ENCODE data around the gene LMNB1. TPM values are rescaled to one million over a fixed set of nuclear protein-coding genes. Genes with fewer than 3 reads are reported as not detected.
"Not testable (repeated sequence)": the region's sequence is repeated elsewhere in the genome, so short reads cannot be mapped to it uniquely, and the experiment has no call there.

Gene LMNB1
- polyA plus RNA-seq, 1 donor, result 48.9 TPM

DNA sequence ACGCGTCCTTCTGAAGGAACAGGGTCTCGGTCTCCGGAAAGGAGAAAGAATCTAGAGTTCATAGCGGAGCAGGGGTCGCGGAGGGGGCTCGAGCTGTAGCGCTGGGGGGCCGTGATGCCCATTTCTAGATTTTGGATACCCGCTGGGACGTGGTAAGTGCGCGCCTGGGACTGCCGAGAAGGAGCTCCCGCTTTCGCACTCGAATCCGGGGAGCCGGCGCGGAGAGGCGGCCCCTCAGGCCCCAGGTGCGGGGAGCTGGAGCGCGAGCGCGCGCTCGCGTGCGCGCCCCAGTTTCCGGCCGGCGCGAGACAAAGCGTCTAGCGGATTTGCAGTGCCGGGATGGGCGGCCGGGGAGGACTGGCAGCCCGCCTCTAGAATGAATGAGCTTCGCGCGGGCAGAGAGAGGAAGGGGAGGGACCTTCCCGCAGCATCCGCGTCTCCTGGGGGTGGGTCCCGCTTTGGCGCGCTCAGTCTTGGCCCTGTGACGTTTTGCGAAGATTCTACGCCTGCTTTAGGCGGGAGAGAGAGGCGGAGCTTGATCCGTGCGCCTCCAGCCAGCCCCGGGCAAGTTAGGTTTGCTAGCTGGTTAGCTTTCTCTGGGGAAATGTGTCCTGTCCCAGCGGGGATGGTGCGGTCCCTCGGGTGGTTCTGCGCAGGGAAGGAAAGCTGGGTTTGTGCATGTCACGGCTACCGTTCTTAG is 1.2 kb downstream of the LMNB1 start:
- H3K9me3 ChIP-seq (ENCODE audit: control insufficient read depth, low read depth, low read length), result no peaks in the 10 kb centered on the region
- no peaks in the 10 kb centered on the region for H3K4me1 ChIP-seq (ENCODE audit: control insufficient read depth, insufficient read depth, low read length)
- peak overlapping the region; percentile 98 for H3K27ac ChIP-seq (ENCODE audit: low read length)
- WGBS (ENCODE audit: insufficient coverage, low lambda C conversion rate), result no CpG with 5 or more reads among the region's 66 CpGs
- peak overlapping the region; percentile 98 for H3K4me3 ChIP-seq (ENCODE audit: low read length)
- no peaks in the 10 kb centered on the region for H3K36me3 ChIP-seq (ENCODE audit: control insufficient read depth, insufficient read depth, low read length)
- peak; percentile 90 to 92 for DNase-seq
- H3K27me3 ChIP-seq (ENCODE audit: control insufficient read depth, insufficient read depth, low read length), result no peaks in the 10 kb centered on the region

DNA sequence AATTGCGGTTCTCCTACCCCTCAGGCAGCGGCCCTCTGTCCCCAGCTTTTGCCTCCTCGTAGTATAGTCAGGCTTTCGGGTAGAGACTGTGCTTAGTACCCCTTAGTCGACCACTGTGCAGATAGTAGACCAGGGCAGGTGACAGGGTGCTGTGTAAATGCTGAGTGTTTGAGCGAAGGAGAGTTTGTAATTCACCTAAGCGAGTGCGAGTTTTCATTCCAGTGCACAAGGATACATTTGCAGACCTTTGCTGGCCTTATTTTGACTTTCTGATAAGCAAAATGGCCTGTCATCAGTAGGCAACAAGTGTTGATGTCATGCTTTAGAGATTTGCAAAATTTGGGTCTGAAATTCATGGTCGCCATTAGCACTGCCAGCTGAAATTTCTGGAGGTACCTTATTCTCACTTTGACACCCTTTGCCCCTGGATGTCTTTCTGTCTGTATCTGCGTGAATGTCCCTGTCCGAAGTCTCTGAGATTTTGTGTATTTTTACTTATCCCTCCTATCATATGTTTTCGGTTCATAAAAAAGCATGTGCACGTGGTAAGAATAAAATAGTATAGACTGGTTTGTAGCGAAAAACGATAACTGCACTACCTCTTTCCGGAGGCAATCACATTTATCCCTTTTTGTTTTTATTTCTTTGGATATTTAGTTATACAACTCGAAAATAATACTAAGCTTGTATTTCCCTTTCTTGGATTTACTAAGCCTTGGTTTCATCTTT is 1.9 kb downstream of the LMNB1 start:
- 20% methylated on average over 6 of the region's 17 CpGs for WGBS (ENCODE audit: insufficient coverage, low lambda C conversion rate)
- no peaks in the 10 kb centered on the region for H3K4me1 ChIP-seq (ENCODE audit: control insufficient read depth, insufficient read depth, low read length)
- H3K9me3 ChIP-seq (ENCODE audit: control insufficient read depth, low read depth, low read length), result no peaks in the 10 kb centered on the region
- no peaks in the 10 kb centered on the region for H3K27me3 ChIP-seq (ENCODE audit: control insufficient read depth, insufficient read depth, low read length)
- no peaks in the 10 kb centered on the region for H3K36me3 ChIP-seq (ENCODE audit: control insufficient read depth, insufficient read depth, low read length)
- DNase-seq, result no peak
- H3K27ac ChIP-seq (ENCODE audit: low read length), result peak overlapping the region; percentile 98
- H3K4me3 ChIP-seq (ENCODE audit: low read length), result peak overlapping the region; percentile 98

GRCh38 chr5:126780165-126780827 is 3.4 kb downstream of the LMNB1 start:
- H3K36me3 ChIP-seq (ENCODE audit: control insufficient read depth, insufficient read depth, low read length), result no peaks in the 10 kb centered on the region
- H3K9me3 ChIP-seq (ENCODE audit: control insufficient read depth, low read depth, low read length), result no peaks in the 10 kb centered on the region
- no peaks in the 10 kb centered on the region for H3K27me3 ChIP-seq (ENCODE audit: control insufficient read depth, insufficient read depth, low read length)
- no peaks in the 10 kb centered on the region for H3K4me1 ChIP-seq (ENCODE audit: control insufficient read depth, insufficient read depth, low read length)
- WGBS (ENCODE audit: insufficient coverage, low lambda C conversion rate), result 6% methylated on average over 3 of the region's 7 CpGs
- peak; percentile 36 to 54 for DNase-seq
- H3K27ac ChIP-seq (ENCODE audit: low read length), result no peak overlapping the region
- H3K4me3 ChIP-seq (ENCODE audit: low read length), result no peak overlapping the region

GRCh38 chr5:126788409-126788808 is 11.5 kb downstream of the LMNB1 start:
- not testable (repeated sequence) for DNase-seq; H3K9me3 ChIP-seq (ENCODE audit: control insufficient read depth, low read depth, low read length); H3K4me3 ChIP-seq (ENCODE audit: low read length); H3K36me3 ChIP-seq (ENCODE audit: control insufficient read depth, insufficient read depth, low read length); H3K27me3 ChIP-seq (ENCODE audit: control insufficient read depth, insufficient read depth, low read length); H3K4me1 ChIP-seq (ENCODE audit: control insufficient read depth, insufficient read depth, low read length); H3K27ac ChIP-seq (ENCODE audit: low read length)
- no CpG with 5 or more reads among the region's 7 CpGs for WGBS (ENCODE audit: insufficient coverage, low lambda C conversion rate)

- H3K27me3 ChIP-seq (ENCODE audit: control insufficient read depth, insufficient read depth, low read length), result no peaks in the 10 kb centered on the region
- no peak overlapping the region for H3K4me3 ChIP-seq (ENCODE audit: low read length)
- H3K27ac ChIP-seq (ENCODE audit: low read length), result no peak overlapping the region
- H3K9me3 ChIP-seq (ENCODE audit: control insufficient read depth, low read depth, low read length), result no peaks in the 10 kb centered on the region
- no peak for DNase-seq
- no peaks in the 10 kb centered on the region for H3K4me1 ChIP-seq (ENCODE audit: control insufficient read depth, insufficient read depth, low read length)
- H3K36me3 ChIP-seq (ENCODE audit: control insufficient read depth, insufficient read depth, low read length), result no peaks in the 10 kb centered on the region
- WGBS (ENCODE audit: insufficient coverage, low lambda C conversion rate), result 70% methylated on average over 2 of the region's 3 CpGs
Observed at GRCh38 chr5:126793097-126793496, 16.2 kb downstream of the LMNB1 start.

- not testable (repeated sequence) for H3K27ac ChIP-seq (ENCODE audit: low read length); H3K9me3 ChIP-seq (ENCODE audit: control insufficient read depth, low read depth, low read length)
- WGBS (ENCODE audit: insufficient coverage, low lambda C conversion rate), result 100% methylated on average over 3 of the region's 9 CpGs
Observed at GRCh38 chr5:126793648-126794047, 16.7 kb downstream of the LMNB1 start.

GRCh38 chr5:126794157-126794828 is 17.4 kb downstream of the LMNB1 start:
- Histone ChIP-seq H3K27me3 (ENCODE audit: control insufficient read depth, insufficient read depth, low read length) (no peaks in the 10 kb centered on the region), H3K9me3 (ENCODE audit: control insufficient read depth, low read depth, low read length) (no peaks in the 10 kb centered on the region), H3K27ac (ENCODE audit: low read length) (no peak overlapping the region), H3K36me3 (ENCODE audit: control insufficient read depth, insufficient read depth, low read length) (no peaks in the 10 kb centered on the region), H3K4me1 (ENCODE audit: control insufficient read depth, insufficient read depth, low read length) (no peaks in the 10 kb centered on the region), H3K4me3 (ENCODE audit: low read length) (no peak overlapping the region)
- WGBS (ENCODE audit: insufficient coverage, low lambda C conversion rate), result no CpG with 5 or more reads among the region's 6 CpGs
- no peak for DNase-seq

More at GRCh38 chr5:126793648-126794047, 16.7 kb downstream of the LMNB1 start:
- H3K27me3 ChIP-seq (ENCODE audit: control insufficient read depth, insufficient read depth, low read length); H3K36me3 ChIP-seq (ENCODE audit: control insufficient read depth, insufficient read depth, low read length); DNase-seq; H3K4me3 ChIP-seq (ENCODE audit: low read length); H3K4me1 ChIP-seq (ENCODE audit: control insufficient read depth, insufficient read depth, low read length): not testable (repeated sequence)

GRCh38 chr5:126799780-126800179 is 22.8 kb downstream of the LMNB1 start:
- Histone ChIP-seq H3K4me3 (ENCODE audit: low read length) (no peak overlapping the region), H3K27ac (ENCODE audit: low read length) (no peak overlapping the region), H3K9me3 (ENCODE audit: control insufficient read depth, low read depth, low read length) (no peaks in the 10 kb centered on the region), H3K27me3 (ENCODE audit: control insufficient read depth, insufficient read depth, low read length) (no peaks in the 10 kb centered on the region), H3K36me3 (ENCODE audit: control insufficient read depth, insufficient read depth, low read length) (peaks cover 2% of the 10 kb centered on the region), H3K4me1 (ENCODE audit: control insufficient read depth, insufficient read depth, low read length) (no peaks in the 10 kb centered on the region)
- no peak for DNase-seq
- no CpG with 5 or more reads among the region's 1 CpG for WGBS (ENCODE audit: insufficient coverage, low lambda C conversion rate)

DNA sequence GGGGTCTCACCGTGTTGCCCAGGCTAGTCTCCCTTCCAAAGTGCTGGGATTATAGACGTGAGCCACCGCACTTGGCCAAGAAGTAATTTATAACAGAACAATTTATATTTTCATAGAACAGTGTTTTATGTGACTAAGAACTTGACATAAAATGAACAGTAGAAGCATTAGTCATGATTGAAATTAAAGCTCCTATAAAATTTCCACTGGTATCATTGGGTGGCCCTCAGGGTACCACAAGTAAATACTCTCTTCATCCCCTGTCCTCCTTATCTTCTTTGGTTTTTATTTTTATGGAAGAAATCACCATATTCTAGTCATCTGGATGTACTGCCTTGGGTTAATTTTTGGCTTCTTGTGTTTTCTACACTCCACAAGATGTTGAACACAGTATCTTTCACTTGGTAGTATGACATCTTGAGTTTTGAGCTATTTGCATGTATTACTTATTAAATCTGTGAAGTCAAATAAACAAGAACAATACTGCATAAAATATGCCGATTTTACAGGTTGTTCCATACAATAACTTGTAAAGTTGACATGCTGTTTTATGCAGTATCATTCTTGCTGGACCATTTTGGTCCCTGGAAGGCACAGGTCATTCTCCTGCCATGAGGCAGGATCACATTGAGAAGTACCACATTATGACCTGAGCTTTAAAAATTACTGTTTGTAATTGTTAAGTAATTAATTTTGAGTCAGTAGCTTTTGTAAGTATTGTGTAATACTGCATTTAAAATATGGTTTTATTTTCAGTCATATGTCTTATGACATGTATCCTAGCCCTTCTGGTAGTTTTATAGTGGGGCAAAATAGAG is 24.4 kb downstream of the LMNB1 start:
- WGBS (ENCODE audit: insufficient coverage, low lambda C conversion rate), result no CpG with 5 or more reads among the region's 4 CpGs
- no peaks in the 10 kb centered on the region for H3K4me1 ChIP-seq (ENCODE audit: control insufficient read depth, insufficient read depth, low read length)
- H3K9me3 ChIP-seq (ENCODE audit: control insufficient read depth, low read depth, low read length), result no peaks in the 10 kb centered on the region
- H3K36me3 ChIP-seq (ENCODE audit: control insufficient read depth, insufficient read depth, low read length), result peaks cover 13% of the 10 kb centered on the region
- no peak overlapping the region for H3K27ac ChIP-seq (ENCODE audit: low read length)
- no peaks in the 10 kb centered on the region for H3K27me3 ChIP-seq (ENCODE audit: control insufficient read depth, insufficient read depth, low read length)
- no peak overlapping the region for H3K4me3 ChIP-seq (ENCODE audit: low read length)
- no peak for DNase-seq

DNA sequence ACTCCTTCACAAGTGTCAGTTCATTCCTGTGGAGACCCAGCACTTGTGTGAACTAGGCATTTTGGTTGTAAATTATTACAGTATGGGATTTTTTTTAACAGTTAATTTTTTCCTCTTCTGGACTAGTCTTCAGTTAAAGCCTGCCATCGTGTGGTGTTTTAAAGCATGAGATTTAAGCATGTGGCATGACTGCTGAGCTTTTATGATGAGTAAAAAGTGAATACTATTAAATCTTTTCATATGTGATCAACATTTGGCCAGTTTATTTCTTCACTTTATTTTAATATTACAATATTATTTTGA is 25.0 kb downstream of the LMNB1 start:
- Histone ChIP-seq H3K4me3 (ENCODE audit: low read length) (no peak overlapping the region), H3K4me1 (ENCODE audit: control insufficient read depth, insufficient read depth, low read length) (no peaks in the 10 kb centered on the region), H3K36me3 (ENCODE audit: control insufficient read depth, insufficient read depth, low read length) (peaks cover 14% of the 10 kb centered on the region), H3K27ac (ENCODE audit: low read length) (no peak overlapping the region), H3K27me3 (ENCODE audit: control insufficient read depth, insufficient read depth, low read length) (no peaks in the 10 kb centered on the region), H3K9me3 (ENCODE audit: control insufficient read depth, low read depth, low read length) (no peaks in the 10 kb centered on the region)
- WGBS (ENCODE audit: insufficient coverage, low lambda C conversion rate), result 100% methylated on average over 1 of the region's 1 CpG
- DNase-seq, result peak in 1 of 2 donors; percentile 16

Measured in large intestine (tissue), 3 donors.